H1 (cell line): ENCODE measurements around the gene CGREF1.
"Not testable (repeated sequence)": the region's sequence is repeated elsewhere in the genome, so short reads cannot be mapped to it uniquely, and the experiment has no call there.

Experiments used
- ATF3 ChIP-seq: IDR thresholded peaks from 2 replicates; pipeline ENCODE4 v1.6.1; 2011; ENCODE audit warnings: low read depth, mild to moderate bottlenecking, low read length; ENCODE audit not compliant: insufficient read depth
- CEBPB ChIP-seq: IDR thresholded peaks from 2 replicates; pipeline ENCODE4 v1.6.1; 2012; ENCODE audit warnings: low read depth, low read length
- CTCF ChIP-seq, 3 experiments: IDR thresholded peaks; 1 replicate in 2 of 3; 2 replicates in 1 of 3; pipeline versions ENCODE4 v1.5.1 to v1.6.1; 2011; ENCODE audit warnings: low read length in 3 of 3, mild to moderate bottlenecking in 3 of 3, inconsistent platforms in 2 of 3, low read depth in 1 of 3, moderate library complexity in 1 of 3; ENCODE audit not compliant: insufficient read depth in 1 of 3; ENCODE audit errors: control extremely low read depth in 1 of 3
- EGR1 ChIP-seq: IDR thresholded peaks from 2 replicates; pipeline ENCODE4 v1.6.1; 2011; ENCODE audit warnings: low read depth, low read length, borderline replicate concordance
- EZH2 ChIP-seq: fragments of 200-600 bp; sonication (generic); IDR thresholded peaks from 2 replicates; pipeline ENCODE4 v1.7.1; 2012; ENCODE audit warnings: low read depth, mild to moderate bottlenecking, moderate library complexity, low read length, inconsistent platforms; ENCODE audit not compliant: severe bottlenecking
- GABPA ChIP-seq: IDR thresholded peaks from 2 replicates; pipeline ENCODE4 v1.6.1; 2011; ENCODE audit warnings: mild to moderate bottlenecking, low read length, moderate library complexity, borderline replicate concordance; ENCODE audit not compliant: insufficient read depth
- KDM5A ChIP-seq: fragments of 200-600 bp; IDR thresholded peaks from 2 replicates; pipeline ENCODE4 v1.7.1; 2012; ENCODE audit warnings: mild to moderate bottlenecking, low read length, inconsistent platforms, mixed read lengths
- NRF1 ChIP-seq: IDR thresholded peaks from 2 replicates; pipeline ENCODE4 v1.6.1; 2011; ENCODE audit warnings: mild to moderate bottlenecking, low read depth, low read length, improper control_type of control experiment
- PHF8 ChIP-seq: fragments of 200-600 bp; sonication (generic); conservative IDR thresholded peaks from 2 replicates; pipeline ENCODE4 v1.7.1; 2012; ENCODE audit warnings: low read depth, mild to moderate bottlenecking, inconsistent platforms, low read length, moderate library complexity
- RXRA ChIP-seq: IDR thresholded peaks from 2 replicates; pipeline ENCODE4 v1.6.1; 2011; ENCODE audit warnings: low read depth, mild to moderate bottlenecking, low read length, moderate library complexity; ENCODE audit not compliant: insufficient read depth
- TAF1 ChIP-seq: IDR thresholded peaks from 2 replicates; pipeline ENCODE4 v1.6.1; 2011; ENCODE audit warnings: mild to moderate bottlenecking, low read depth, low read length

- TF ChIP-seq CTCF (IDR thresholded peaks at IDR 0.05; ENCODE audit: control extremely low read depth in 1 of 3, insufficient read depth in 1 of 3, low read depth in 1 of 3, low read length in 3 of 3); KDM5A; EGR1; NRF1; PHF8; ATF3; EZH2; GABPA; TAF1; CEBPB; RXRA: not testable (repeated sequence)
These were observed 7.4 kb downstream of the CGREF1 start for GRCh38 chr2:27111392-27112078.
